GM19025 (cell line): ENCODE results near the gene FRMD4A.
"Not testable (repeated sequence)": the region's sequence is repeated elsewhere in the genome, so short reads cannot be mapped to it uniquely, and the experiment has no call there.

ENCODE experiments used
- ATAC-seq: cut with Tn5 transposase; IDR thresholded peaks from one replicate; pipeline ENCODE4 v1.9.1; 2021; ENCODE audit warnings: mild to moderate bottlenecking, low read depth, moderate library complexity; ENCODE audit not compliant: unreplicated experiment

FRMD4A gene

GRCh38 chr10:13961853-13962252 is 368.9 kb downstream of the FRMD4A start:
- ATAC-seq = no peak

GRCh38 chr10:13961097-13961496 is 369.6 kb downstream of the FRMD4A start:
- ATAC-seq = no peak

GRCh38 chr10:13960603-13961002 is 370.1 kb downstream of the FRMD4A start:
- ATAC-seq = no peak

GRCh38 chr10:13959443-13960359 is 371.0 kb downstream of the FRMD4A start:
- ATAC-seq = no peak

GRCh38 chr10:13957856-13958255 is 372.9 kb downstream of the FRMD4A start:
- ATAC-seq = no peak

GRCh38 chr10:13956826-13957225 is 373.9 kb downstream of the FRMD4A start:
- ATAC-seq = no peak

- ATAC-seq = no peak
Measured at GRCh38 chr10:13955409-13956068, 375.2 kb downstream of the FRMD4A start.

GRCh38 chr10:13954195-13954594 is 376.5 kb downstream of the FRMD4A start:
- ATAC-seq = not testable (repeated sequence)

GRCh38 chr10:13953371-13953770 is 377.4 kb downstream of the FRMD4A start:
- ATAC-seq = no peak

GRCh38 chr10:13950543-13950939 is 380.2 kb downstream of the FRMD4A start:
- ATAC-seq = no peak

GRCh38 chr10:13949844-13950542 is 380.7 kb downstream of the FRMD4A start:
- ATAC-seq = no peak

- ATAC-seq = no peak
Measured at GRCh38 chr10:13946209-13946460, 384.6 kb downstream of the FRMD4A start.

GRCh38 chr10:13945390-13946208 is 385.1 kb downstream of the FRMD4A start:
- ATAC-seq = no peak

GRCh38 chr10:13944823-13945222 is 385.9 kb downstream of the FRMD4A start:
- ATAC-seq = no peak

GRCh38 chr10:13943735-13944398 is 386.9 kb downstream of the FRMD4A start:
- no peak for ATAC-seq

GRCh38 chr10:13942035-13942434 is 388.7 kb downstream of the FRMD4A start:
- ATAC-seq = no peak

GRCh38 chr10:13939391-13939790 is 391.3 kb downstream of the FRMD4A start:
- no peak for ATAC-seq

- ATAC-seq = no peak
Measured at GRCh38 chr10:13938950-13939349, 391.8 kb downstream of the FRMD4A start.

GRCh38 chr10:13936826-13937225 is 393.9 kb downstream of the FRMD4A start:
- no peak for ATAC-seq

- no peak for ATAC-seq
Measured at GRCh38 chr10:13930120-13930519, 400.6 kb downstream of the FRMD4A start.
